Suprapubic skin (tissue), 4 donors: ENCODE results near the gene BCL11A.

Experiments used
- EP300 ChIP-seq: sonication (generic); formaldehyde crosslinking; IDR thresholded peaks from one replicate; pipeline ENCODE4 v1.6.1; 2017; ENCODE audit warnings: antibody characterized with exemption
- POLR2A ChIP-seq, 2 donors: fragments of 450-650 bp; IDR thresholded peaks; one replicate each; pipeline ENCODE4 v1.6.1; 2017; ENCODE audit warnings: antibody characterized with exemption in 2 of 2, mild to moderate bottlenecking in 2 of 2, moderate library complexity in 2 of 2
- POLR2AphosphoS5 ChIP-seq, 3 donors: sonication (generic); formaldehyde crosslinking; IDR thresholded peaks; one replicate each; pipeline ENCODE4 v1.6.1; 2017; ENCODE audit warnings: antibody characterized with exemption in 3 of 3
- TF ChIP-seq, protein P1 (sequence below), 2 donors: fragments of 200-600 bp in 1 of 2; fragments of 450-650 bp in 1 of 2; sonication (generic) in 1 of 2; IDR thresholded peaks; one replicate each; pipeline ENCODE4 v1.5.1; 2016 to 2019; ENCODE audit warnings: antibody characterized with exemption in 2 of 2, mild to moderate bottlenecking in 1 of 2, moderate library complexity in 1 of 2

DNA sequence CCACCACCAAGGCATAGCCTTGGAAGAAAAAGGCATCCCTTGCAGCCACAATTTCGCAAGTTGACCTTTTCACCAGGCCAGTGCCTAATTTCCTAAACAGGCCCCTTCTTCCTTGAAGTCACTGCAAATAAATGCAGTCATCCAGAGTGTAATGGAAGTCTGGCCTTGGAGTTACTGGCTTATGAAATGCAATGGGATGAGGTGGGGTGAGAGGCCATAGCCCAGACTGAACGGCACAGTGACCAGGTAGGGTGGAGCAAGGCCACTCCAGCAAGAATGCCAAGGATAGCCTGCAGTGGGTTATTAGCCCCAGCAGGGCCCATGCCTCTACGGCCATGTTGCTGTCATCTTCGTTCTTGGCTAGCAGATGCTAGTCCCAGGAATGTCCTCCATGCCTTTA lies 68.4 kb downstream of the BCL11A start:
- TF ChIP-seq, protein P1, sequence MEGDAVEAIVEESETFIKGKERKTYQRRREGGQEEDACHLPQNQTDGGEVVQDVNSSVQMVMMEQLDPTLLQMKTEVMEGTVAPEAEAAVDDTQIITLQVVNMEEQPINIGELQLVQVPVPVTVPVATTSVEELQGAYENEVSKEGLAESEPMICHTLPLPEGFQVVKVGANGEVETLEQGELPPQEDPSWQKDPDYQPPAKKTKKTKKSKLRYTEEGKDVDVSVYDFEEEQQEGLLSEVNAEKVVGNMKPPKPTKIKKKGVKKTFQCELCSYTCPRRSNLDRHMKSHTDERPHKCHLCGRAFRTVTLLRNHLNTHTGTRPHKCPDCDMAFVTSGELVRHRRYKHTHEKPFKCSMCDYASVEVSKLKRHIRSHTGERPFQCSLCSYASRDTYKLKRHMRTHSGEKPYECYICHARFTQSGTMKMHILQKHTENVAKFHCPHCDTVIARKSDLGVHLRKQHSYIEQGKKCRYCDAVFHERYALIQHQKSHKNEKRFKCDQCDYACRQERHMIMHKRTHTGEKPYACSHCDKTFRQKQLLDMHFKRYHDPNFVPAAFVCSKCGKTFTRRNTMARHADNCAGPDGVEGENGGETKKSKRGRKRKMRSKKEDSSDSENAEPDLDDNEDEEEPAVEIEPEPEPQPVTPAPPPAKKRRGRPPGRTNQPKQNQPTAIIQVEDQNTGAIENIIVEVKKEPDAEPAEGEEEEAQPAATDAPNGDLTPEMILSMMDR (IDR thresholded peaks at IDR 0.05) = no peak
- TF ChIP-seq POLR2AphosphoS5 (IDR thresholded peaks at IDR 0.05) (no peak), POLR2A (IDR thresholded peaks at IDR 0.05) (no peak), EP300 (no peak)
